GM03348 (cell line): ENCODE measurements around the gene KRT15.

Experiments used
- DNase-seq: peaks from one replicate; pipeline ENCODE4 v3.0.0; 2012; ENCODE audit warnings: low spot score

Gene KRT15

DNA sequence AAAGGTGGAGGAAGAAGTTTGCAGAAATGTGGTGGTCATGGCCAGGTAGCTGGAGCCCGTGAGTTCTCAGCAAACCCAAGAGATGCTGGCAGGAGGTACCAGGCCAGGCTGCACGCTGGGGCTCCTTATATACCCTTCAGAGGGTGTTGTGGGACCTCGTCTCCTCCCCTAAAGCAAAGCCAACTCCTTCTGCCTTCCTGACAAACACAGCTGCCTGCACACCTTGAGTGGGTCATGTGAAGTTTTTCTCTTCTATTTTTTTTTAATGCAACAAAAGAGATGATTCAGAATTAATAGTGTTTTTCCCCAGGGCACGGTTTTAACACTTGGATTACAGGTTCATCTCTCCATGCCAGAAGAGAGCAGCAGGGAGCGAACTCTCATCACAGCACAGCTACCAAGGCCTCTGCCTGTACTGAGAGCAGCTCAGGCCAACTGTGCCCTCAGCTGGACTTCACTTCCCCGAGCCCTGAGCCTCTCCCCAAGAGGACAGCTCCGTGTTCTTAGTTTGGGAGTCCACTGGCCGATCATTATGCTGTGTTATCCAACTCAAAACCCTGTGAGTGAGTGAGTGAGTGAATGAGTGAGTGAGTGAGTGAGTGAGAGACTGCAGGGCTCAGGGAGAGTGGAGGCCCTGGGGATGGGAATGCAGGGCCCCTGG lies at the start of gene KRT15:
Gene KRT15, minus strand, starts transcription at position 102 of the 661 bp plus-strand sequence. Its CDS starts 63 bp downstream, at position 39.
- DNase-seq = no peak

DNA sequence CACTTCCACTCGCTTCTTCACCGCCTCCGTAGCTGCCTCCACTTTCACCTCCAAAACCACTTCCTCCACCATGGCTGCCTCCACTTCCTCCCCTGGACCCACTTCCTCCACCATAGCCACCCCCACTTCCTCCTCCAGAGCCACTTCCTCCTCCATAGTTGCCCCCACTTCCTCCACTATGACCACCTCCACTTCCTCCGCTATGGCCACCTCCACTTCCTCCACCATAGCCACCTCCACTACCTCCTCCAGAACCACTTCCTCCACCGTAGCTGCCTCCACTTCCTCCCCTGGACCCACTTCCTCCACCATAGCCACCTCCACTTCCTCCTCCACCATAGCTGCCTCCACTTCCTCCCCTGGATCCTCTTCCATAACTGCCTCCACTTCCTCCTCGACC lies 48.6 kb upstream of the KRT15 start:
- no peak for DNase-seq

DNA sequence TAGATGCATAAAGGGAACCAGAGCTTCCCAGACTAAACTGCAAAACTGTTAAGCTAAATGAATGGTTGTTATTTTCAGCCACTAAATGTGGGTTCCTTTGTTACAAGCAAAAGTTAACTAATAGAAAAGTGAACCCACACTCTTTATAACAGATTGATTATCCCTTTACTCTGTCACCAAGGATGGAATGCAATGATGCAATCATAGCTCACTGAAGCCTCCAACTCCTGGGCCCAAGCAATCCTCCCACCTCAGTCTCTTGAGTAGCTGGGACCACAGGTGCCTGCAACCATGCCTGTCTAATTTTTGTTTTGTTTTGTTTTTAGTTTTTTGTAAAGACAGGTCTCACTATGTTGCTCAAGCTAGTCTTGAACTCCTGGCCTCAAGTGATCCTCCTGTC lies 46.6 kb upstream of the KRT15 start:
- DNase-seq = no peak

DNA sequence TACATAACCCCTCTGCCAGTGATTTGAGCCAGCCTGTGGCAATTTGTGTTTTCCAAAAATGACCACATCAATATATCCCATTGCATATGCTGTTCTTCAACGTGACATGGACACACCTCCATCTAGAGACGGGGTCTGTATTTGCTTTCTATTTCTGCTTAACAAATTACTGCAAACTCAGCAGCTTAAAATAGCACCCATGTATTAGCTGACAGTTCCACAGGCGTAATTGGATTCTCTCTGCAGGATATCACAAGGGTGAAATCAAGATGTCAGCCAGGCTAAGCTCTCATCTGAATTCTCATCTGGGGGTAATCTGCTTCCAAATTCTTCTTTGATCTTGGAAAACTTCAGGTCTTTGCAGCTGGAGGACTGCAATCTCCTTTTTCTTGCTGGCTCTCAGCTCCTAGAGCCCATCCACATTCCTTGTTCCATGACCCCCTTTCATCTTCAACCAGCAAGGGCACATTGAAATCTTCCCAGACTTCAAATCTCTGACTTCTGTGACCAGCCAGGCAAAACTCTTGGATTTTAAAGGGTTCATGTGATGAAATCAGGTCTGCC lies 45.0 kb upstream of the KRT15 start:
- DNase-seq = no peak

DNA sequence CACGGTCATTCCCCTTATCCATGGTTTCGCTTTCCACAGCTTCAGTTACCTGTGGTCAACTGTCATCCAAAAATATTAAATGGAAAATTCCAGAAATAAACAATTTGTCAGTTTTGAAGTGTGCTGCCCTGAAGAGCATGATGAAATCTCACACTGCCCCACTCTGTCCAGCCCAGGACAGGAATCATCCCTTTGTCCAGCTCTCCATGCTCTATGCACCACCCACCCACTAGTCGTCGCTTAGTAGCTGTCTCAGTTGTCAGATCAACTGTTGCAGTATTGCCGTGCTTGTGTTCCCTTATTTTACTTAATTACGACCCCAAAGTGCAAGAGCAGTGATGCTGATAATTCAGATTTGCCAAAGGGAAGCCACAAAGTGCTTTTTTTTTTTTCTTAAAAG lies 42.9 kb upstream of the KRT15 start:
- no peak for DNase-seq

DNA sequence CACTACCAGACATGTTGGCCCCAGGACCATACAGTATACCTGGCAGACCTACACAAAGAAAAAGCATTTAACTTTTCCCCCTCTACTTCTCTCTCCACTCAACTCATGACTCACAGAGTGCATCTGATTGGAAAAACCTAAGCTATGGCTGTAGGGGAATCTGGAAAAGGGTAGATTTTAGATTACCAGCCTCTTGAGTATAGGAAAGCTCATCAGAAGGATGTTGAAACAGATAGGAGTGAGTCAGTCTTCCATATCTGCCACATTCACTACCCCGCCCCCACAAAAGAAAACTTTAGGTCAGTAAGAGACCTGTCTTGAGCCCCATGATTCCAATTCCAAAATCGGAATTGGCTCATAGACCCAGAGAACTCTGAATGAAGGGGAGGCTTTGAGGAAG lies 40.9 kb upstream of the KRT15 start:
- no peak for DNase-seq

DNA sequence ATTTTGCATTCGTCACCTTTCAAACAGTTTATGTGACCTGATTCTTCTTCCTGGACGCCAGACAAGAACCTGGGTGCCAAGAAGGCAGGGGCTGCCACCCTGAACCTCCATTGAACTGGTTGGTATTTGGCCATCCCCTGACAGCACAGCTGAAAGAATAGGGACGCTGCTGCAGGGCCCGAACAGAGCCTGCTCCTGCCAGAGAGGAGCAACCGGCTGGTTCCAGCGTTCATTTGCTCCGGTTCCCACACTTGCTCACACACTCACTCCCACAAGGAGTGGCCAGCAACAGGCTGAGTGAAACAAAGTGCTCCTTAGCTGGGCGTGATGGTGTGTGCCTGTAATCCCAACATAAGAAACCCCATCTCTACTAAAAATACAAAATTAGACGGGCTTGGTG lies 38.2 kb upstream of the KRT15 start:
- no peak for DNase-seq

DNA sequence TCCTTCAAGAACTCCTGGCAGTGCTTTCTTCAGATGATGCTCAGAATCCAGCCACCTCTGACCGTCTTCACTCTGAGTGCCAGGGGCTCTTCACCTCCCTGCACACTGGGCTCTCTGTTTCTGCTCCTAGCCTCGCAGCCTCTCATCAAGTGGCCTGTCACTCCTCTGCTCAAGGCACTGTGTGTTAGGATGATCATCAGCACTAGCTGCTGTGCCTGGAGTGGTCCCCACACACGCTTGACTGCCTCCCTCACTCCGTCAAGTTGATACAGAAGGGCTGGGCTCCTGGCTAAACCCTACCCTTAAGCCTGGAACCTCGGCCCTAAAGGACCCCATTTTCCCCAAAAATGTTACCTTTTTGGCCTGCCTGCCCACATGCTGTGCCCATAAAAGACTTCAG lies 37.6 kb upstream of the KRT15 start:
- DNase-seq = no peak

DNA sequence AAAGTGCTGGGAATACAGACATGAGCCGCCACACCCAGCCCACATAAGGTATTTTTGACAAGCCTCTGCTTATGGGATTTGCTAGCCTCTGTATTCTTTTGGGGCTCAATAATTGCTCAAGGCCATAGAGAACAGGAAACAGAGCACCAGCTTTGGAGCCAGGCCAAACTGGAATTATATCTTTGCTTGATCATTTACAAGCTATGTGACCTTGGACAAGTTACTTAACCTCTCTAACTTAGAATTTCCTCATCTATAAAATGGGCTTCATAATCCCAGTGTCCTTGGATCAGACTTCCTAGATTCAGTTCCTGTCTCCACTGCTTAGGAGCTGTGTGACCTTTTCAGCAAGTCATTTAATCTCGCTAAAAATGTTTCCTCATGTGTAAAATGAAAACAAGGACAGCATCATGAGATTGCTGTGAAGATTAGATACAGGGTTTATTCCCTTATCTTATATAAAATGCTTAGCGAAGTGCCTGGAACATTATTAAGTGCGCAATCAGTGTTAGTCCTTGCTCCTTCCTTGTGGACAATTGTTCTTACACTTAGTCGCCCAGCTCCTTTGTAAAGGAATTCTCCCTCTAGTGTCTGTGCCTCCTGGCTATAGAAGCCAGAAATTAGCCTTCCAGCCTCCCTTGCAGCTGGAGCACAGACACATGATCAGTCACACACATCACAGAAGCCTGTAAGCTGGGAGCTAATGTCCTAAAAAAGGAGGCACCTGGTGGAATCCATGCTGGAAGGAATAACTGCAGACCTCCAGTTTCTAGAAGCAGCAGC lies 36.6 kb upstream of the KRT15 start:
- DNase-seq = no peak

DNA sequence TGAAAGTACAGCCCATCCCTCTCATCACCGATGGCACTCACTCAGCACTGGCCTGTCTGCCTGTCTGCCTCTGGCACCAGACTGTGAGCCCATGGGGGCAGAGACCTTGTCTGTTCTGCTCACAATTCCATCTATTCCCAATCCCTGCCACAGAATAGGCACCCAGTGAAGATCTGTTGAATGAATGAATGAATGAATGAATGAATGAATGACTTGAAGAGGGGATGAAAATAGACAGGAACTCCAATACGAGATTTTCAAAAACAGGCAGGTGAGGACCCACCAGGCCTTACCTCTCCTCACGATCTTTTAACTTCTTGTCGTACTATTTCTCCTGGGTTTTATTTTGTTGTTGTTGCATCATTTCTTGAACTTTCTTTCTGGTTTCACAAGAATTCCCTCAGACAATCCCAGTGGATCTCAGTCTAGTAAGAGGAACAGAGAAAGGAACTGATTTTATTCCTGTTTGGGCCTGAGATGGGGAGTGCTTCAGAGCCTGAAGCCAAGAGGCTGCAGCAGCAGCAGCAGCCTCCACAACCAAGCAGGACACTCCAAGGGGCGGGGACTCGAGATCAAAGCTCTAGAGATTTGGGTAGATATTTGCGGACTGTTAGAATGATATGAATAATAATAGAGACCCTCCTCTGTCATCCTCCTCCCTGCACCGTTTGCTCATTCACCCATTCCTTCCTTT lies 35.4 kb upstream of the KRT15 start:
- no peak for DNase-seq

DNA sequence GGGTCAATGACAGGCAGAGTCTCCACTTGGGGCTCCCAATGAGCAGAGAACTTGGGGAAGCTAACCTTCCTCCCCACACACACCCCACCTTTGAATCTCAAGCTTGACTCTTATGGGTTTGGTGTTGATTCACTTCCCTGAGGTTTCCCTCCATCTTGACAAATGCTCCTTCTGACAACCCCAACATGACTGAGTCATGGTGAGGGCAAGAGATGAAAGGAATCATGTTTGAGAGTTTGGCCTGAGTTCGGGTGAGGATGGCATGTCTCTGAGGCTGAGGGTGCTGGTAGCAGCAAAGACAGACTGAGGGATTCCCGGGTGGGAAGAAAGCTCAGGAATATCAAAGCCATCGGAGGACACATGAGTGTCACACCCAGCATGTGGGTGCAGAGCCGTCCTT lies 34.5 kb upstream of the KRT15 start:
- DNase-seq = no peak

DNA sequence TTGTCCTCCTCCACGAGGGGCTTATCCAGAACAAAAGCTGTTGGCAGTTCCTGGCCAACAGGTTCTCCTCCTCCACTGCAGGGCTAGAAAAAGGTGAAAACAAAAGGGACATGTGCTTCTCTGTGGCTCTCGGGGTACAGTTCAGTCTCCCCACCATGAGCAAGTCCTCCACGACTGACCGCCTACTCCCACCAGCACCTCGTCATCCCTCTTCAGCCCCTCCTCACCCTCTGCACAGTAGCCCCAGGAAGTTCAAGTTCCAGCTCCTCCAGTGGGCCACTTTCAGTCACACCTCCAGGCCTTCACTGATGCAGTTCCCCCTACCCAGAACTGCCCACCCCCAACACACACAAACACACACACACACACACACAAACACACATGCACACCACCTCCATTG lies 33.8 kb upstream of the KRT15 start:
- DNase-seq = no peak

DNA sequence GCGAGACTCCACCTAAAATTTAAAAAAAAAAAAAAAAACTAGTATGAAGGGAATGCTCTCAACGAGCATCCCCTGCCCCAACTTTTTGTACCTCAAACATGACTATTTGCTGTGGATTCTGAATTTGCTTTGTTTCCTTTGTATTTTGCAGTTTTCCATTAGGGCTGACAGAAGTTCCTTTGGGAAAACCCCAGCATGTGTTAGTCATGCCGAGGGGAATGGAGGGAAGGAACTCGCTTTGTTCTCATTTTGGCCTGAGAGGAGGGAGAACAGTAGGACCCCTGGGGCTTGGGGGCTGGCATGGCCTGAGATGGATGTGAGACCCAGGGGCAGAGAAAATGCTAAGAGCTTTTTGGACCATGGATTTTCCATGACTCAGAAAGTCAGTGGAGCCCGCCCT lies 32.7 kb upstream of the KRT15 start:
- no peak for DNase-seq

DNA sequence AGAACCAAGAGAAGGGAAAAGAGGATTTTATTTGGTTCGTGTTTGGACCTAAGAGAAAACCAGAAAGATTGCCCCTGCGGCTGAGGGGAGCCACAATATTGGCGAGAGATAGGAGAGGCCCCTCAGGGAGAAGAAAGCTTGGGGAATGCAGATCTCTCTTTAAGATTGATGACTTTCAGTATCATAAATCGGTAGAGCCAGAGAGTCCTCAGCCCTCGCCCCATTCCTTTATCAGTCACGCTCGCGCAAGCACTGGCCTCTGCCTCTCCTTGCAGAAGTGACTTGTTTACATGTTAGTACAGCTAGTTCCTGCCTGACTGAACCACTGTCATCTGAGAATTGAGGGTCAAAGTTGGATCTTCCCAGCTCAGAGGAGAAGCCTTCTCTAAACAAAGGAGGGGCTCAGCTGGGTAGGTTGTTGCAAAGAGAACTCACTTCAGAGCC lies 30.9 kb upstream of the KRT15 start:
- DNase-seq = no peak

DNA sequence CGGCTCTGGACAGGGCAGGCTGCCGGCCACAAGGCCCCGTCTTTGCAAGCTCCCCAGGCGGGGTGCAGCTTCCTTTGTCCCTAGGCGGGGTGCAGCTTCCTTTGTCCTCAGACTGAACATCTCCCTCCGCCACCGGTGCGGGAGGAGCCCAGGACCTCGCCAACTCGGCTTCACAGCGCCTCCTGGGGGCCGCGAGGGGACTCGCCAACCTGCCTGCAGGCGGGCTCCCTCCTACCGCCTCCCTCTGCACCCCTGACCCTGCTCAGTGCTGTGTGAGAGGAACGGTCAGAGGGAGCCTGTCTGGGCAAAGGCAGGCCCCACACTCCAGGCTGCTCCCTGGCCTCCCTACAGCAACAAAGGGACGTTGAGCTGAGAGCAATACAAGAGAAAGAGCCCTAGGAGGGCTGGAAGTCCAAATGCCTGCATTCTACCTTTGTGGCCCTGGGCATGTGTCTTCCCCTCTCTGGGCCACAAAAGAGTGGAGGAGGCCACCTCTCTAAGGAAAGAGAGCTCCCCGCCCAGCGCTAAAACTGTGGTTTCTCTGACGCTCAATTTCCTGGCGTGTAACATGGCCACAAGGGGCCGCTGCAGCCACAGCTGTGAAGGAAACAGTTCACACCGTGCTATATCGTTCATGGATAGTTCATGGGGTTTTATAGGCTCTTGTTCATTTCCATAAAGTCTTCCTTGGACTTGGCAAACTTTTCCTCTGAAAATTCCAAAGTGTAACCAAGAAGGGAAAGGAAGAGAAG lies 30.3 kb upstream of the KRT15 start:
- peak; percentile 92 for DNase-seq

DNA sequence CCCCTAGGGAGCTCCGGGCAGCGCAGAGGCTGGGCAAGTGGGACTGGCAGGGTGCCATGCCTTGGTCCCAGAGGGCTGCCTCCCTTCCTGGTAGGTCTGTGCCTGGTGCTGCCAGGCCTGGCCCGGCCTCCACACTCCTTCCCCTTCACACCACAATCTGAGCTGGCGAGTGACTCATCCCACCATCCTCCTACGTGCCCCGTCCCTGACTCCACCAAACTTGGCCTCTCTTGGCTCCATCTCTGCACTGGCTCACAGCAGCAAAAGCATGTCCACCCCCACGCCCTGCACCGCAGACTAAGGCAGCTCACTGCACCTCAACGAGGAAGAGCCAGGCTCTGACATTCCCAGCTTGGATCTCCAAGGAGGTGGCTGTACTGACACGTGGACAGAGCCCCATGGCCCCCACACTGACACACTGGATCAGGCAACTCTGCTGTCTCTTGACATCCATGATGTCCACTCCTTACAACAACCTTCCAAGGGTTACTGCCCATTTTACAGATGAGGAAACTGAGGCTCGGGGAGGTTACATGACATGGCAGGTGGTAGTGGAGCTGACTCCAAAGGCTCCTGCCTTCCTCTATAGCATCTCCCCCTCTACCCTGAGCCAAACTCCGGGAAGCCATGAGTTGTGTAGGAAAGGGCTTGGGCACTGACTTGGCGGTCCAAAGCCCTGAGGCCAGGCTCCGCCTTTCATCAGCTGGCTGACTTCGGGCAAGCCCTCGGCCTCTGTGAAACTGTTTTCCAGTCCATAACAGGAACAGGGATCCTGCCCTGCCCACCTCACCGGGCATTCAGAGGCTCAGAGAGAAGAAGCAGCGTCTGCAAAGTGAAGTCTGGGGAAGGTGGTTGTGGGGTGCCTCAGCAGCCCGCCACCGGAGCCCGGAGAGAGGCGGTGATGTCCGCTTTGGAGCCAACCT lies 29.5 kb upstream of the KRT15 start:
- peak; percentile 94 for DNase-seq

DNA sequence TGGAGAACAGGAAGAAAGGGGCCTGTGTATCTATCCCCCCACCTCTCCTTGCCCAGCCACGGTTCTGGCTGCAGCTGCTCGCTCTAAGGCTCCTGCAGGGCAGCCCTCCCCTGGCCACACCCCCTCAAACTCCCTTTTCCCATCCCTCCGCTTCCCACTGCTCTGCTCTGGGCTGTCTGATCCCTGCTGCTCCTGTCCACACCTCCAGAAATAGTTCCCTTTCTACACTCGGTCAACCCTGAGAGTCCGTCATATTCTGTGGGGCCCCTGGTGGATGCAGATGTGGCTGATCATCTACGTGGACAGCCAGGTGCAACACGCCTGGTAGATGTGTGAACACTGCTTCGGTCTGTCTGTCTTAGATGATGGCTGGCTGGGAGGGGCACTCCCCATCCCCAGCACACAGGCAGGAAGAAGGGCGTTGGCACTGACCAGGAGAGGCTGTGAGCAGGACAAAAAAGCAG lies 28.7 kb upstream of the KRT15 start:
- DNase-seq = no peak

DNA sequence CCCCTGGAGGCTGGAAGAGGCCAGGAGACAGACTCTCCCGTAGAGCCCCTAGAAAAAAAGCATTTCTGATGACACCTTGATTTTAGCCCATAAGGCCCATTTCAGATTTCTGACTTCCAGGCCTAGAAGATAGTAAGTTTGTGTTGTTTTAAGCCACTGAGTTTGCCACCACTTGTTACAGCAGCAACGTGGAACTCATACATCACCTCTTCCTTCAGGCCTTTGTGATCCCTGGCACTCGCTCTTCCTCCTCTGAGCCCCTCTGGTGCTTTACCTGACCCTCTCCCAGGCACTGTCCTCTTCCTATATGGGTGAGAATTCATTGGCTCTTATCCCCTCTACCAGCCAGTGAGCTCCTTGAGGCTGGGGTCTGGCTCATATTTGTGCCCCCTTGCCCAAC lies 28.1 kb upstream of the KRT15 start:
- DNase-seq = no peak

DNA sequence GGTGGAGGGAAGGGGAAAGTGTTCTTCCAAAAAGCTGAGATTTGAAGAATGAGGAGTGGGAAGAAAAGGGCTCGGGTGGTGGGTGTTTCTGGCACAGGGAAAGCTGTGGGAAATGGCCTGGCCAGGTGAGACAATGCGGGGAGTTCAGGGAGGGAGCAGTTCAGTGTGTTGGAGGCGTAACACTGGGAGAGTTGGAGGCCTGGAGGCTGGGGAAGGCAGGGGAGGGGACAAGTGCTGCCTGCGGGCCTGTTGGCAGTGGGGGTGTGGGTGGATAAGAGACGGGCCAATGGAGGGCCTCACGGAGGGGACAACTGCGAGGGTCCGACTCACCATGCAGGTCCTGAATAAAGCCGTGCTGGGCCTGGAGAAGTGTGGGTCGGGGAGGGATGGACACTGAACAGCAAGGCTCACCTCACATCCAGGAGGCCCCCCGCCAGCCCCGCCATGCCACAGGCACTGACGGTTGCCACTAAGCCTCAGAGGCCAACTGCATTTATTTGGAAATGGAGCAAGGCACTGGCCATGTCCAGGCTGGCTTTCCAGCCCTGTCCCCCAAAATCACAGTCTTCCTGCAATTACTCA lies 27.2 kb upstream of the KRT15 start:
- DNase-seq = no peak

DNA sequence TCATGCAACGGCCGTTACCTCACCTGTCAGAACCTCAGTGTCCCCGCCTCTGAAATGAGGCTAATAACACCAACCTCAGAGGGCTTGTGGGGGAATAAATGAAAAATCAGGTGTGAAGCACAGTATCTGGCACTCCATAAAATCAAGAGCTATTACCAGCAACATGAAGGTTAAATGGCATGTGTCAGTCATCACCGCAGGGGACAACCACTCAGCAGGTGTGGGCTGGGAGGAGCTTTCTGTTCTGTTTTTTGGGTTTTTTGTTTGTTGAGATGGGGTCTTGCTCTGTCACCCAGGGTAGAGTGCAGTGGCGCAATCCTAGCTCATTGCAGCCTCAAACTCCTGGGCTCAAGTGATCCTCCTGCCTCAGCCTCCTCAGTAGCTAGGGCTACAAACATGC lies 26.2 kb upstream of the KRT15 start:
- DNase-seq = no peak

DNA sequence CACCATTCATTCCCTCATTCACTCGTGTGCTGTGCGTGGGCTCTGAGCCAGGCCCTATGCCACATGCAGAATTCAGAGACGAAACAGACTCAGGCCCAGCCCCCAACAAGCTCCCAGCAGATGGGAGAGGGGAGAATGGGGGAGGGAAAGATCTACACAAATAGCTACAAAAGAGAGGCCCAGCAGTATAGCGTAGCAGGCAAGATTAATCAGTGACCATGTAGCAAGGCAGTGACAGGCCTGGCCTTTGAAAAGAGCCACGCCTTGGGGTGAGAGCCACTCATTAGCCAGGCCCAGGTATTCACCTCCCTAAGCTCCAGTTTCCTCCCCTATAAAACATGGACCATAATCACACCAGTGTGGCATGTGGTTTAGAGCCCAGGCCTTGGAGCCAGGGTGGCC lies 25.8 kb upstream of the KRT15 start:
- DNase-seq = no peak
